CD4-positive, alpha-beta T cell (primary cell): ENCODE data around the gene LAMP5. TPM values are rescaled to one million over a fixed set of nuclear protein-coding genes. Genes with fewer than 3 reads are reported as not detected.

Source experiments
- ATAC-seq: fragments of 200-7000 bp; cut with Tn5 transposase; one replicate; pipeline ENCODE4 v1.10.0; 2022; ENCODE audit warnings: mild to moderate bottlenecking; ENCODE audit not compliant: poor library complexity
- CTCF ChIA-PET: fragments of 350-600 bp; sonication (Branson Sonifier 250); formaldehyde crosslinking; loops from one replicate; lab custom pipeline; 2021; ENCODE audit warnings: antibody characterized with exemption, inconsistent platforms; lab: Charles Lee
- POLR2A ChIA-PET: fragments of 350-600 bp; sonication (Branson Sonifier 250); formaldehyde crosslinking; loops from one replicate; lab custom pipeline; 2021; ENCODE audit warnings: antibody characterized with exemption, inconsistent platforms; lab: Charles Lee
- DNase-seq, 14 experiments: peaks; one replicate each; pipeline ENCODE4 v3.0.0-alpha.2; 2013 to 2020; ENCODE audit warnings: mixed read lengths in 2 of 14
- H3K27ac ChIP-seq, 2 donors: one replicate each; pipeline versions ENCODE4 v1.5.1 to v1.7.0; 2013; ENCODE audit warnings: low read length in 2 of 2, low read depth in 1 of 2, mild to moderate bottlenecking in 1 of 2
- H3K27me3 ChIP-seq, 2 experiments: 1 replicate in 1 of 2; 2 replicates in 1 of 2; pipeline versions ENCODE4 v1.6.1 to v1.7.0; 2013; ENCODE audit warnings: low read length in 2 of 2, control low read depth in 1 of 2, mild to moderate bottlenecking in 1 of 2, moderate library complexity in 1 of 2; ENCODE audit not compliant: insufficient read depth in 2 of 2, control insufficient read depth in 1 of 2
- H3K36me3 ChIP-seq: one replicate; pipeline ENCODE4 v1.6.1; 2013; ENCODE audit warnings: low read length, control low read depth; ENCODE audit not compliant: insufficient read depth
- H3K4me1 ChIP-seq: one replicate; pipeline ENCODE4 v1.6.1; 2013; ENCODE audit warnings: low read length, control low read depth; ENCODE audit not compliant: insufficient read depth
- H3K4me3 ChIP-seq: one replicate; pipeline ENCODE4 v1.5.1; 2013; ENCODE audit warnings: mild to moderate bottlenecking, low read length, moderate library complexity
- H3K9me3 ChIP-seq, 2 experiments: 1 replicate in 1 of 2; 2 replicates in 1 of 2; pipeline versions ENCODE4 v1.6.1 to v1.7.0; 2013; ENCODE audit warnings: low read length in 2 of 2, mild to moderate bottlenecking in 2 of 2, control low read depth in 1 of 2, moderate library complexity in 1 of 2; ENCODE audit not compliant: control insufficient read depth in 1 of 2, insufficient read depth in 1 of 2
- H3K27ac Mint-ChIP-seq: one replicate; pipeline ENCODE4 v1.8.0; 2020; ENCODE audit warnings: mixed read lengths
- H3K27me3 Mint-ChIP-seq: one replicate; pipeline ENCODE4 v1.8.0; 2021; ENCODE audit warnings: mixed read lengths
- H3K36me3 Mint-ChIP-seq: one replicate; pipeline ENCODE4 v1.8.0; 2021; ENCODE audit warnings: low read depth, mixed read lengths
- H3K4me1 Mint-ChIP-seq: one replicate; pipeline ENCODE4 v1.8.0; 2021; ENCODE audit warnings: low read depth, mixed read lengths
- H3K4me3 Mint-ChIP-seq: one replicate; pipeline ENCODE4 v1.8.0; 2020; ENCODE audit warnings: mild to moderate bottlenecking, mixed read lengths
- H3K9me3 Mint-ChIP-seq: one replicate; pipeline ENCODE4 v1.8.0; 2020; ENCODE audit warnings: mixed read lengths
- intact Hi-C, 2 experiments: fragments of 100-400 bp; cut with DNase I in 1 of 2; cut with micrococcal nuclease in 1 of 2; formaldehyde crosslinking; loops; one replicate each; pipeline versions ENCODE4 v1.15.1 to v1.9.0; 2023 to 2025; cut with DNase I, micrococcal nuclease
- total RNA-seq, 174 experiments: library from RNA in 2 of 174; stranded (reverse) in 2 of 174; gene quantifications; one replicate each; pipeline ENCODE4 v1.2.3 and lab custom pipeline; 2021 to 2026
- TF ChIP-seq, protein P1 (sequence below): fragments of 200-600 bp; IDR thresholded peaks from one replicate; pipeline ENCODE4 v1.8.0; 2022; ENCODE audit warnings: antibody characterized with exemption, mild to moderate bottlenecking

LAMP5 gene
- total RNA-seq, 2 experiments from 2014 or later = 0.11 TPM; not detected in 1

DNA sequence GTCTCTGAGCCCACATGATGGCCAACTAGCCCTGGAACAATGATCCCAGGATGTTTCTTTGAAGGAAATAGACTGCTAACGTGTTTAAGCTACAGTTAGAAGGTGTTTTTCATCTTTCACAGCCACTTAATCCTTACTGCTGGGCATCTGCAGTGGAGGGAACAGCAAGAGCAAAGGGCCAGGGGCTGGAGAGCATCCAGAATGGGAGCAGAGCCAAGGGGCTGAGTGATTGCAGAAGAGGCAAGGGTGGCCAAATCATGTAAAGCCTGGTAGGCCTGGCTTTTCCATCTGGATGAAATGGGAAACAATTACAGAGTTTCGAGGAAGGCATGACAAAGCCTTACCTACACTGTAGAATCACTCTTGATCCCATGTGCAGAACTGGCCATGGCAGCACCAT lies 18.7 kb upstream of the LAMP5 start:
- H3K27ac ChIP-seq = no peak overlapping the region
- no peaks in the 10 kb centered on the region for H3K4me1 ChIP-seq
- H3K4me3 Mint-ChIP-seq = no peak overlapping the region
- no peak overlapping the region for H3K27ac Mint-ChIP-seq
- no peaks in the 10 kb centered on the region for H3K27me3 Mint-ChIP-seq
- no peak overlapping the region for H3K4me3 ChIP-seq
- DNase-seq (no peak), ATAC-seq (no peak)
- H3K9me3 Mint-ChIP-seq = no peaks in the 10 kb centered on the region
- TF ChIP-seq, protein P1, sequence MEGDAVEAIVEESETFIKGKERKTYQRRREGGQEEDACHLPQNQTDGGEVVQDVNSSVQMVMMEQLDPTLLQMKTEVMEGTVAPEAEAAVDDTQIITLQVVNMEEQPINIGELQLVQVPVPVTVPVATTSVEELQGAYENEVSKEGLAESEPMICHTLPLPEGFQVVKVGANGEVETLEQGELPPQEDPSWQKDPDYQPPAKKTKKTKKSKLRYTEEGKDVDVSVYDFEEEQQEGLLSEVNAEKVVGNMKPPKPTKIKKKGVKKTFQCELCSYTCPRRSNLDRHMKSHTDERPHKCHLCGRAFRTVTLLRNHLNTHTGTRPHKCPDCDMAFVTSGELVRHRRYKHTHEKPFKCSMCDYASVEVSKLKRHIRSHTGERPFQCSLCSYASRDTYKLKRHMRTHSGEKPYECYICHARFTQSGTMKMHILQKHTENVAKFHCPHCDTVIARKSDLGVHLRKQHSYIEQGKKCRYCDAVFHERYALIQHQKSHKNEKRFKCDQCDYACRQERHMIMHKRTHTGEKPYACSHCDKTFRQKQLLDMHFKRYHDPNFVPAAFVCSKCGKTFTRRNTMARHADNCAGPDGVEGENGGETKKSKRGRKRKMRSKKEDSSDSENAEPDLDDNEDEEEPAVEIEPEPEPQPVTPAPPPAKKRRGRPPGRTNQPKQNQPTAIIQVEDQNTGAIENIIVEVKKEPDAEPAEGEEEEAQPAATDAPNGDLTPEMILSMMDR = no peak
- H3K27me3 ChIP-seq = no peaks in the 10 kb centered on the region
- H3K36me3 ChIP-seq = no peaks in the 10 kb centered on the region
- intact Hi-C loops = no loop called here
- CTCF ChIA-PET = no interaction called here
- no peaks in the 10 kb centered on the region for H3K36me3 Mint-ChIP-seq
- POLR2A ChIA-PET = no interaction called here
- H3K4me1 Mint-ChIP-seq = no peaks in the 10 kb centered on the region
- peaks cover 0 to 9% of the 10 kb centered on the region in 2 experiments for H3K9me3 ChIP-seq

DNA sequence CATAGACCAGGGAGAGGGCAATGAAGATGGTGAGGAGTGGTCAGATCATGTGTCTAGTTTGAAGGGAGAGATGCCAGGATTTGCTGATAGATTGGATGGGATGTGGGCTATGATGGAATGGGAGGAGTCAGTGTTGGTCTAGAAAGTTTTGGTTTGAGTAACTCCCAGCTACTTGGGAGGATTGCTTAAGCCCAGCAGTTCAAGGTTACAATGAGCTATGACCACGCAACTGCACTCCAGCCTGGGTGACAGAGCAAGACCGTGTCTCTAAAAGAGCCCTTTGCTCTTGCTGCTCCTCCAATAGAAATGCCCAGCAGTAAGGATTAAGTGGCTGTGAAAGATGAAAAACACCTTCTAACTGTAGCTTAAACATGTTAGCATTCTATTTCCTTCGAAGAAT lies 18.2 kb upstream of the LAMP5 start:
- POLR2A ChIA-PET = no interaction called here
- no peak overlapping the region for H3K27ac ChIP-seq
- Mint-ChIP-seq H3K4me3 (no peak overlapping the region), H3K4me1 (no peaks in the 10 kb centered on the region), H3K9me3 (no peaks in the 10 kb centered on the region), H3K27ac (no peak overlapping the region), H3K27me3 (no peaks in the 10 kb centered on the region), H3K36me3 (no peaks in the 10 kb centered on the region)
- H3K9me3 ChIP-seq = peaks cover 0 to 9% of the 10 kb centered on the region in 2 experiments
- H3K4me1 ChIP-seq = no peaks in the 10 kb centered on the region
- CTCF ChIA-PET = no interaction called here
- no peak overlapping the region for H3K4me3 ChIP-seq
- DNase-seq = no peak
- H3K27me3 ChIP-seq = no peaks in the 10 kb centered on the region
- ATAC-seq = no peak
- intact Hi-C loops = no loop called here
- TF ChIP-seq, protein P1 = no peak
- H3K36me3 ChIP-seq = no peaks in the 10 kb centered on the region

DNA sequence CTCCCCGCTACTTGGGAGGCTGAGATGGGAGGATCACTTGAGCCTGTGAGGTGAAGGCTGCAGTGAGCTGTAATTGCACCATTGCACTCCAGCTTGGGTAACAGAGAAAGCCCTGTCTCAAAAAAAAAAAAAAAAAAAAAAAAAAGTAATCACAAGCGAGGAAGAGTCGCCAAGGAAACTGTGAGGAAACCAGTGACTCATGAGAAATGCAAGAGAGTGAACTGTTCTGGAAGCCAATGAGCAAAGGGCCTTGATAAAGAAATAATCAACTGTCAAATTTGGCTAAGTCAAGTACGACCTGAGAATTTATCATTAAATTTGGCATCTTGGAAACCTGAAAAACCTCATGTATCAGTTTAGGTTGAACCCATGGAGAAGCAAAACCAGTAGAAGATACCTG lies 16.1 kb upstream of the LAMP5 start:
- Mint-ChIP-seq H3K27ac (no peak overlapping the region), H3K36me3 (no peaks in the 10 kb centered on the region), H3K4me3 (no peak overlapping the region), H3K27me3 (peaks cover 11% of the 10 kb centered on the region), H3K9me3 (no peaks in the 10 kb centered on the region), H3K4me1 (no peaks in the 10 kb centered on the region)
- intact Hi-C loops = no loop called here
- ChIA-PET CTCF (interaction anchor here (0.7 kb wide), 1 partner anchor 608 kb away, joined by 3 read pairs; no protein-coding TSS in a partner anchor), POLR2A (no interaction called here)
- Histone ChIP-seq H3K36me3 (no peaks in the 10 kb centered on the region), H3K4me3 (no peak overlapping the region), H3K9me3 (peaks cover 0 to 6% of the 10 kb centered on the region in 2 experiments), H3K27ac (no peak overlapping the region), H3K27me3 (no peaks in the 10 kb centered on the region), H3K4me1 (no peaks in the 10 kb centered on the region)
- DNase-seq = peak in 2 of 14 experiments; percentile 24 to 35
- ATAC-seq = no peak
- TF ChIP-seq, protein P1 = no peak
